ENCODE results near the gene LGSN. TPM values are rescaled to one million over a fixed set of nuclear protein-coding genes. Genes with fewer than 3 reads are reported as not detected.
"Not testable (repeated sequence)": the region's sequence is repeated elsewhere in the genome, so short reads cannot be mapped to it uniquely, and the experiment has no call there.

LGSN gene
- total RNA-seq, 1 donor from 2014 or later: not detected

DNA sequence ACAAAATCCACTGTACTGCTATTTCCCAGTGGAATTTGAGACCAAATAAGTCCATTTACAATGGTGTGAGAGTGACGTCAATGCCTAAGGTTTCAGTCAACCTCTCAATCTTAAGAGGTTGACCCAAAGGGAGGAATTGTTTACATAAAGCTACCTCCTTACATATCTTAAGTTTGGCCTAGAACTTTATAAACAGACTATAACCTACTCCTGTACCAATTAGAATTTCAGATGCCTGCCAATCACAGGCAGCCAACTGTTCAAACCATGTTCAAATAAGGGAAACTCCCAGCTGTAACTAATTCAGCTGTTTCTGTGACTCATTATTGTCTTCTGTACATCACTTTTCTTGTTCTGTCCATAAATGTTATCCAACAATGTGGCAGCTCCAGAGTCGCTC is 14.5 kb downstream of the LGSN start:
- DNase-seq: no peak

DNA sequence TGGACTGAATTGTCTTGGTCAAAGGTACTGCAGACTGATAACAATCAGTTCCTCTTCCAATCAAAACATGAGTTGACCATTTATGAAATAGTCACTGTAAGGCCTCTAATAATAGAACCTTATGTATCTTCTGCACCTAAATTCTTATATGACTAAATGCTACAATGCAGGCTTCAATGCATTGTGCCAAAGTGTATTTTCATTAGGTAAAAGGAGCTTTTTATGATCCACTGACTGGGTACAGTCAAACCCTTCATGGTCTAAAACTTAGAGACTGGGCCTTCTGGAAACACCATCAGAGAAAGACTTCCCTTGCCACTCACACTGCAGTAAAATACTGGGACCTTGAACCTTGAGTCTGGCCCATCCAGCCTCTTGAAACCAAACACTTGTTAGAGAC is 16.3 kb downstream of the LGSN start:
- DNase-seq: no peak

DNA sequence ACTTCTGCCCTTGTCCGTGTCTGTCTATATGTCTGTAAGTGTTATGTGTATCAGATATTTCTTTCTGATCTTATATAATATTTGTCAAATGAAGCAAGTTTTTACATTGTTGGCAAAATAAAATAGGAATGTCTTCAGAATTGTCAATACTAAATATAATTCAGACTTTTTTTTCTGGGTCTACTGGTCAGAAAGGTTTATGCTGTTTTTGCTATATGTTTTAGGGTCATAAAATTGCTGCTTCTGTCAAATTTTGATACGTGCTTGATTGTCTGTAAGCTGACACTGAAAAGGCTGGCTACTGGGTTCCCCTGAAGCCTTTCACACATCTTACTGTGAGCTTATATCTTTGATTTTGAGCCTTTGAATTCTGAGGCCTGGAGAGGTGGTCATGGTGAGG is 20.1 kb downstream of the LGSN start:
- no peak for DNase-seq

DNA sequence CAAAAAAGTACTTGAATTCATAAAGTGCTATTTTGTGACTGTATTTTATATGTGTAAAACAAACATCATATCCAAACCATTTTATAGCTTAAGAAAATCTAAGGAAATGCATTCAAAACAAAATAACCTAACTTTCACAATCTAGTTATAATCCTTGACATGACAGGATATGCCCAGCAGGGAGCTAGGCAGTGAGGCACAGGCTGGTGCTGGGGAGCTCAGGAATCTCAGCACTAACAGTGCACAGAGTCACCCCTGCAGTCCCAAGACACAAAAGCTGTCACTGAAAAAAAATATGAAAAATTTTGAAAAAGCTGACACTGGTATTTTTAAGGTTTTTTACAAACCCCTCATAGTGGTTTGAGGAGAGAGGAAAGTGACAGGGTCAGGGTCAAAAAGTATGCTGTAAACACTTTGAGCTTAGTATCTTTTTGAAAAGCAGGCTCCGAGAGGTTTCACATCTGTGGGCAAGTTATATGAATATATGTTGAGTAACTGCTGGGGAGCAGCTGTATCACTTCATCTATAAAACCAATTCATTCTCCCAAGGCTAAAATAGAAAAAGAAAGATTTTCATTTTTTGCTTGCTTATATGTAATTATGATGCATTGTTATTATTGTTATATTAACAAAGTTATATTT is 24.1 kb downstream of the LGSN start:
- DNase-seq: no peak

DNA sequence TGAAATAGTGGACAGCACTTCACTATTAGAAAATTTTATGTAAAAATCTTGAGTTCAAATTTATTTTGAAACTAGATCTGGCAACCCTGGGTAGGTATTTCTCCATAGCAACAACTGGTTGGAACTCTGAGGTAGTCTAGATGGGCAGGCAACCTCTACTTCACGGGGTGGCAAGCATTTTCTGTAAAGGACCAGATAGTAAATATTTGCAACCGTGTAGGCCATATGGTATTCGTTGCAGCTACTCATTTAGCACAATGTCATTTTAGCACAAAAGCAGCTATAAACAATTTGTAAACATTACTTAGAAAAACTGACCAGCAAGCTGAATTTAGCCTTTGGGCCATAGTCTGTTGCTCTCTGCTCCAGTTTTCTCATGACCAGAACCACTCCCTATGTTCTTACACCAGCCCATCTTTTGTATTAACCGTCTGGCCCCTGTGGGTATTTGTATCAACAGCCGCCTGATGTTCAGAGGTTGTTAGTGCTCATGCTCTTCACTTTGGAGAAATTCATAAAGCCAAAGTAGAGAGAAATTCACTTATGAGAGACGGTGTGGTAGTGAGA is 29.2 kb downstream of the LGSN start:
- DNase-seq: no peak

DNA sequence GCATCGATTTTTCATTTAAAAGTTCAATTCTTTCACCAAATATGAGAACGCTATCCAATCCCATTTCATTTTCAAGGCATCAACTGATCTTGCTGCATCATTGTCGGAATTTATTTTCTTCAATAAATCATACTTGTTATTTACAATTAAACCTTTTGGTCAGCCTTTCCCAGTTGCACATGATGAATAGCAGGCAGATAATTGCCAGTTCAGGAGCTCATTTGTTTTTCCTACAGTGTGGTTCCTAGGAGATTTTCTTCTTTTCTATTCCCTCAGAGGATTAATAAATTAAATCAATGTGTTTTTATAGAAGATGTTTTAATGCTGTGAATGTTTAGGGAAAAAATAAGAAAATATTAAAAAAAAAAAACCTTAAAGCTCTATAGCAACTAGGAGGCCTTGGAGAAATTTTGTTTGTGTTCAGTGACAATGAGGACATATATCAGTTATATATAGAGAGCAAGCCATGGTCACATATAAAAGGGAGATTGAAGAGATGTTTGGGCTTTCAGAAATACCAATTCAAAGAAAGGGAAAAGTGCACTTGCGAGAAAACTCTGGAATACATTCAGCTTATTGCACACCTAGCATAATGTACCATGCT is 30.4 kb downstream of the LGSN start:
- DNase-seq: no peak

DNA sequence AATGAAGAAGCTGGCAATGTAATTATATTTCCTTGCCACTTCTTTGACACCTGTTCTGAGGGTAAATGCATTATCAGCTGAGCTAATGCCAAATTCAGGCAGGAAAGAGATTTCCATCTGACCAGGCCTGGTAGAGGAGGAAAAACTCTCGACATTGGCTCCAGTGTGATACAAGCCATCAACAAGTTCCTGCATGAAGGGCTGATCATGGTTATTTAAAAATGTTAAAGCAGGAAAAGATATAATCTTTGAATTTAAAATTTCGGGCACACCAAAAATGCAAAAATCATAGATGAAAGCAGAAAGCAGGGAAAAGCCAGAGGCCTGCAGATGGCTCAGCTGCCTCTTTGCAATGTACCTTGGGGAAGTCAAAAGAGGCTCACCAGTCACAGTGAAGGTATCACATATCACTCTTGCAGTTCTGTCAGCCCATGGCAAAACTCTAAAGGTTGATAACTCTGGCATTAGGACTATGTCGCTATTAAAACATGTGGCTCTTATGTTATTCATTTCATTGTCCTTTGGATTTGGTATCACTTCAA is 39.1 kb downstream of the LGSN start:
- no peak for DNase-seq

DNA sequence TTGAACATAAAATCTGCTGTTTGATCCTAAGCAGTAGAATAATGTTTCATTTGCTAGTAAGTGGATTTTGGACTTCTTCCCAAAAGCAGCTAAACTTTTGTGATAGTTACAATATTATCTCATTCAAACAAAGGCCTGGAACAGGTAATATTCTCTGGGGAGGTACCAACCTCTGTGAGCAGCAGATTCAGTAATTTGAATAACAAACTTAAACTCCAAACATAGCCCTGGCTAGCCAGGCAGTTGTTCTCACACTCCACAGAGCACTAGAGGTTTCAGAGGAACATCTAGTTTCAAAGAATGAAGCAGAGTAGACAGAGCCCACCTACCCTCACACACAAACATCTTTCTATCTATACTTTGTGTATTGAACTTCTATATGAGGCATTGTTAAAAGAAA is 40.9 kb downstream of the LGSN start:
- DNase-seq: no peak

DNA sequence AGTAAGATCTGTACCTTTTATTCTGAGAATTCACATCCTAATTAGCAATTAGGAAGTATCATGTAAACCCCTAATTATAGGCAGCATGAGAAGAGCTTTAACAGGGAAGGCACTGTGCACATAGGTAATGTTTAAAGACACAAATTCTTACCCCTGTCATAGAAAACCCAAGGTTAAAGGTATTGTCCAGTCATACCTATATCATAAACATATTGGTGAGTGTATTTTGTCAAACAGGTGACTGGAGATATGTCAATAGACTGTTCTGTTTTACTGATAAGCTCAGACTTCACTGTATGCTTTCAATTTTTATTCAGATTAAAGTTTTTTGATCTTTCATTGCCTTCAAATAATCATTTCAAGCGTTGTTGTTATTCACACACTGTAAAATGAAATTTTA is 43.8 kb downstream of the LGSN start:
- DNase-seq: no peak

DNA sequence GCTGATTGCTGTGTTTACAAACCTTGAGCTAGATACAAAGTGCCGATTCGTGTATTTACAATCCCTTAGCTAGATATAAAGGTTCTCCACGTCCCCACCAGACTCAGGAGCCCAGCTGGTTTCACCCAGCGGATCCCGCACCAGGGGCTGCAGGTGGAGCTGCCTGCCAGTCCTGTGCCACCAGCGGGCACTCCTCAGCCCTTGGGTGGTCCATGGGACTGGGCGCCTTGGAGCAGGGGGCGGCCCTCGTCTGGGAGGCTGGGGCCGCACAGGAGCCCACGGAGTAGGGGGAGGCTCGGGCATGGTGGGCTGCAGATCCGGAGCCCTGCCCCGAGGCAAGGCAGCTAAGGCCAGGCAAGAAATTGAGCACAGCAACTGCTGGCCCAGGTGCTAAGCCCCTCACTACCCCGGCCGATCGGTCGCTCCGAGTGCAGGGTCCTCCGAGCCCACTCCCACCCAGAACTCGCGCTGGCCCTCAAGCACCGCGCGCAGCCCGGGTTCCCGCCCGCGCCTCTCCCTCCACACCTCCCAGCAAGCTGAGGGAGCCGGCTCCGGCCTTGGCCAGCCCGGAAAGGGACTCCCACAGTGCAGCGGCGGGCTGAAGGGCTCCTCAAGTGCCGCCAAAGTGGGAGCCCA is 44.9 kb downstream of the LGSN start:
- DNase-seq: not testable (repeated sequence)

DNA sequence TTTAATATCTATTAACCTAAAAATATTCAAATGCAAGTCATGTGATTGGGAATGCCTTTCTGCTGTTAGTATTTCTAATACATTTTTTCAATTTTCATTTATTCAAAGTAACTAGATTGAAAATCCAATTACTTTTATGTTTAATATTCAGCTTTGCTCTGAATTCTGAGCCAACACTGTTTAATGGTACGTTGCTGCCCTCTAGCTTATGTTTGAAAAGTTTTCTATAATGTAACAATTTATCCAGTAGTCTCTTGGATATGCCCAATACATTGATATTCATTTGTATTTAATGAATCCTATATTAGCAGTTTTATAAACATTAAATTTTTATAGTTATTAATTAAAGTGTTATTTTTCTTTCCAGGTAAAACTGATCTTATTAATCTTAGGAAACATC is 47.4 kb downstream of the LGSN start:
- DNase-seq: peak; percentile 25

DNA sequence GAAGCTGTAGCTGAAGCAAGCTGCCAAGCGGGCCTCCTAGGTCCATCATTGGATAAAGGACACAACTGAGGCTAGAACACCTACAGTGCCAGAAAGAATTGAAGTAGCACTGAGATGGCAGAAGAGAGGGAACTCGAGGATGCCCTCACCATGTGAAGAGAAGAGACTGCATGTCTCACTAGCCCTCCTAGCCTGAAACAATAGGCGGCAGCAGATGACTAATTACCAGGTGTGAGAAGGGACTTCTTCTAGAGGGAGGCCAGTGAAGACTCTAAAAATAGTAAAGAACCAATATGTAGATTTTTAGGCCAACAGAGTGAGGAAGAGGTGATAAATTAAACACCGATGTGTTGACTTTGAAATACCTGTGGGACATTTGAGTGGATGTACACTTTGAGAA is 50.3 kb downstream of the LGSN start:
- no peak for DNase-seq

DNA sequence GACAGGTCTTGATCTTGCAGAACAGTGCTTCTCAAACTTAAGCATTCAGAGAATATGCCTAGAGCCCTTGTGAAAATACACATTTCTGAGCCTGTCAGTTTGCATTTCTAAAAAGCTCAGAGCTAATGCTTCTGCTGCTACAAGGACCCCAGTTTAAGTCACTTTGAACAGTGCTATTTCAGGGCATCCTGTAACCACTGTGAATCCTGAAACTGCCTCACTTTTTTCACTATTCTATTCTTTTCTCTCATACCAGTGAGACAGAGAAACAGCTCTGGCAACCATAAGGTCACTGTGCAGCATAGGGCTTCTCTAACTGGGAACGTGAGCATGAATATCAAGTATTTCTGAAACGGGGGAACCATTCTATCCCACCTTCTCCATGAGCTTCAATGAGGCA is 51.2 kb downstream of the LGSN start:
- DNase-seq: no peak

DNA sequence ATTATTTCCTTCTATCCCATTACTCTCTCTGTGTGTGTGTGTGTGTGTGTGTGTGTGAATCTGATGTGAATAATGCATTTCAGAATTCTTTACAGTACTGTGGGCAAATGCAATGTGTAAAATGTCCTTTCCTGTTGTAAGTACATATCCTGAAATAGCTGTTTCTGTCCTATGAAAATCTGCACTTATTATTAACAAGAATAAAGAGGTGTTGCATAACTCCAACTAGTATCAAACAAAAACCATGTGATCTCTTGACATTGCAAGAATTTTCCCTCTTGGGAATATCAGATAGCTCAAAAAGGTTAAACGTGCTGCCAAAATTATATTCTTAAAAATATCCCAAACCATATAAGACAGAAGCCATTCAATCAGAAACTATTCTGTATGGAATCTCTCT is 52.0 kb downstream of the LGSN start:
- no peak for DNase-seq

DNA sequence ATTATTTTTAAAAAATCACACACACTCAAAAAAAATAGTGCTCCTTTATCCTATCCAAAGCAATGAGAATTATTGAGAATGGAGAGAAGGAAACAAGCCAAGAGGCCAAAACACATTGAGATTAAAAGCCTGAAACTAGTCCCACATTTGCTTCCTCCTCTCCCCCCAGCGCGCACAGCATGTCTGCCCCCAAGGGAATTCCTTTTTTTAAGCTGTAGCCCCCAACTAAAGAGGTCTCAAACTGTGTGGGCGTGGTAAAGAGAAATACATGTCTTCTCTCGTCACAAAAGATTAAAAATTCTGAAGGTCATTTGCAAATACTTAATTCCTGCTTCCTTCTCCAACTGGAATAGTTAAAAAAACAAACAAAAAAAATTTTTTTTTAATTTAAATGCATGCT is 52.7 kb downstream of the LGSN start:
- DNase-seq: no peak

DNA sequence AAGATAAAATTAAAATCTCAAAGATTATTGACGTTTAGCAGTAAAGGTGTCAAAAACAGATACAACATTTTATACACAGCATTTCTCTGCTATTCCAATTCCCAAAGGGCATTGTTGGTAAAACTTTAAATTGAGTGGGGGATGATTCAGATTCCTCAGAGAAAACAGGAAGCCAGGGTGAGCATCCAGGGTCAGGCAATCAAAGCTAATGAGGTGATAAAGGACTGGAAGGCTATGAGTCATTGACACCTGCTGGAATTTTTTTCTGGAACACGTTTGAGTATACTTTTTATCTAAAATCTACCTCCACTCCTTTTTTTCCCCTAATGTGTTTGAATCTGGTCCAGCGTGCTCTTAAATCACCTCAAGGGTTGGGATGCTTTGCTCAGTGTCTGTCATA is 56.3 kb downstream of the LGSN start:
- DNase-seq: peak; percentile 0

DNA sequence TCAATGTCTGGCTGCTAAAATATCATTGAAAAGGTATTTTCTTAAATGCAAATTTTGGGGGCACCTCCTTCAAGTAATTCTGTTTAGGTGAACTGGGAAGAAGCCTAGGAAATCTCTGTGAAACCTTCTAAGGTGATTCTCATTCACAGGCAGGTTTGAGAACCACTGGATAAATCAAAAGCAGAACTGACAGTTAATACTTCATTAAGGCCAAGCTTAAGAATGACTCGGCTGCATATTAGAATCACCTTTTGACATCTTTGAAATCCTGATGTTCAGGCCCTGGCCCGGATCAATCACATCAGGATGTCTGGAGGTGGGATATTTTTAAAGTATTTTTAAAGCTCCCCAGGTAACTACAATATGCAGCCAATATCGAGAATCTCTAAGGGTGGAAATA is 58.0 kb downstream of the LGSN start:
- no peak for DNase-seq

DNA sequence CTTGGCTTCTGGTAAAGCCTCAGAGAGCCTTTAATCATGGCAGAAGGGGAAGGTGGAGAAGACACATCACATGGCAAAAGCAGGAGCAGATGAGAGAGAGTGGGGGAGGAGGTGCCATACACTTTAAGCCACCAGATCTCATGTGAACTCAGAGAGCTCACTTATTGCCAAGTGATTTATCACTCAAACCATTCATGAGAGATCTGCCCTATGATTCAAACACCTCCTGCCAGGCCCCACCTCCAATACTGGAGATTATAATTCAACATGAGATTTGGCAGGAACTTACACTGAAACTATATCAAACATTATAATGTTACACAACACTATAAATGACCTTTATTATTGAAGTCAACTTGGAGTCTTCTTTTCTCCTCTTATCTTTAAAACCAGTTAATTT is 60.6 kb downstream of the LGSN start:
- no peak for DNase-seq

DNA sequence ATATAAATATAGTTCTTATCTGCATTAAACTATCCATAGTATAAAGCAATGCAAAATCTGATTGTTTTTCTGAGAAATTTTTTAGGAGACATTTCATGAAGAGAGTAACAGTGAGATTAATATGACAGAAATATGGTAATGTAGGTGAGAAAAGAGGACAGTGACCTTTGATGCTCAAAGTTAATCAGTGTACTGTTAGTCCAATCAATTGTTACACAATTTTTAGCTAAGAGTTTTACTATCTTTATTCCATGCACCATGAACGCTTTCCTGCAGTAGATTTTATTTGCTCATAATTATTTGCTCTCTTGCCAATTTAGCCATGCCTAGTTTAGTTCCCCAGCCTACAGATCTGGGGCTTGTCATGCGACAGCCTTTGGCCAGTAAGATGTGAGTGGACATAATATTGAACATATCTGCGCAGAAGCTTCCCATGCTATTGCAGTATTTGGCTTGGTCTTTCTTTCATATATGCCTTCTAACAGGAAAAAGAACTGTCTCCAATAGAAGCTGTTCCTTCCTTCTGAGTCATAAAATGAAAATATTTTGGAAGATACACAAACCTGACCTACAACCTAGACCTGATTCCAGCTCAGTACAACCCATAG is 69.8 kb downstream of the LGSN start:
- no peak for DNase-seq

DNA sequence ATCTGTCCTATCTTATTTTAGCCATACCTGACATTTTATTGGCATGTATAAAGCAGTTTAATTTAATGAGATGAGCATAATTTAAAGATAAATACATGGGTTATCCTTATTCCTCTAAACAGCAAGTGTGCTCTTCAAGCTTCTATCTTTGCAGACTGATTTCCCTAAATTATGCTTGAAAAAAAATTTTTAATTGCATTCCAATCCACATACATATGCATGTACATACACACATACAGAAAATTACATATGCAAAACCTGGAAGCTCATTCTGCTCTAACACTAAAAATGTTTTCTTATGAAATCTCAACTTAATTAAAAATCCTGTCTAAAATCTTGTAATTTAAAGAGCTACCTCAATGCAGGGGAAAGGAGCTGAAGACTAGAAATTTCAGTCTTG is 73.2 kb downstream of the LGSN start:
- DNase-seq: no peak

DNA sequence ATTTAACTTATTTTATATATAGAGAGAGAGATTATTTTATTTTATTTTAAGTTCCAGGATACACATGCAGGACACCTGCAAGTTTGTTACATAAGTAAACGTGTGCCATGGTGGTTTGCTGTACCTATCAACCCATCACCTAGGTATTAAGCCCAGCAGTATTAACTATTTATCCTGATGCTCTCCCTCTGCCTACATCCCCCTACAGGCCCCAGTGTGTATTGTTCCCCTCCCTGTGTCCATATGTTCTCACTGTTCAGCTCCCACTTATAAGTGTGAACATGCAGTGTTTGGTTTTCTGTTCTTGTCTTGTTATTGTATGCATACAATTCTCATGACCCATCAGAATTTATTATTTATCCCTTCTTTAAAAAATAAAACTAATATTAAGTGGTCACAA is 73.9 kb downstream of the LGSN start:
- DNase-seq: no peak

DNA sequence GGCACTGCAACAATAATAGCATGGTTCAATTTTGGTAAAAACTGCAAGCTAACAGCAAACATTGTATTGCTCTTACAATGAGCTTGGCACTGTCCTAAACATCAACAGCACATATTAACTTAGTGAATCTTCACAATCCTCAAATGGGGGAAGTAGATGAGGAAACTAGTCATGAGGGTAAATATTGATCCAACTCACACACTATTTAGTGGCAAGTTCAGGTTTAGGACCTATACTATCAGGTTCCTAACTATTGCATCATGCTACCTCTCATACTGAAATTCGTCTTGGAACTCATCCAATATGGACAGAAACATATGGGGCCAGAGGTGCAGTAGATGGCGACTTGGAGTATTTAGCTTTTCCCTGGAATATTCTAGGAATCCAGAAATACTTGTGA is 74.4 kb downstream of the LGSN start:
- DNase-seq: no peak

DNA sequence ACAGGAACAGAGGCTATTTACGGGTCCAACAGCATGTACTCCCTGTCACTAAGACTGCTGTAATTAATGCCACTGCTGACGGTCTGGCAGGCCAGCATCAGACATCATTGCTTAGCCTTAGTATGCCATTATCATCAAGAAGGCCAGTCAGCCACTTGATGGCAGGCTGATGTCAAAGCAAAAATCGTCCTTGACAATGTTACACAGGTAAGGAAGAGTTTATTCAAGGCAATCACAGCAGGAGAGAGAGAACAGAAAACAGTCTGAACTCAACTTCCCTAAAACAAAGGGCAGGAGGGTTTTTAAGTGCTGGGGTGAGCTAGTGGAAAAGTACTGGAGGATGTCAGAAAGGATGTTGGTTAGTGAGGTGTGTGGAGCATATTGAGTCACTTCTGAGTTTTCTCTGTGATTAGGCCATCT is 83.4 kb downstream of the LGSN start:
- DNase-seq: no peak

DNA sequence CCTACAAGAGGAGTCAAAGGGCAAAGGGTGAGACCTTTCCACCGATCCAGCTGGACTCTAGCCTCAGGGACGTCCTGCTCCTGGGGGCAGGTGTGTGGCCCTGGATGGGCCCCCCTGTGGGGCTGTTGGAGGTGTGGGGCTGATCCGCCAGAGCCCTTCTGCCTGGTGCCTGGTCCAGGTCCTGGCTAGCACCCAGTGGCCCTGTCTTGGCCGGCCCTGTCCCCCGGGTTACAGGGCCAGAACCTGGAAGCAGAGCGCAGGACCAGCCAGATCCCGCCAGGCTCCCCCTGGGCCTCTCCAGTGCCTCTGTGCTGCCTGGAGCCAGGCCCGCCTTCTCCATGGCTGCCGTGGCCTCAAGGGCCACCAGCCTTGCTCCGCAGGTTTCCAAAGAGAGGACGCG is 89.3 kb downstream of the LGSN start:
- DNase-seq: not testable (repeated sequence)
